HG02840 (cell line): ENCODE measurements around the gene SAMD11.

Source experiments
- ATAC-seq: cut with Tn5 transposase; IDR thresholded peaks from one replicate; pipeline ENCODE4 v1.9.1; 2021; ENCODE audit warnings: mild to moderate bottlenecking, moderate library complexity, moderate number of reproducible peaks; ENCODE audit not compliant: unreplicated experiment, low FRiP score

Gene SAMD11

DNA sequence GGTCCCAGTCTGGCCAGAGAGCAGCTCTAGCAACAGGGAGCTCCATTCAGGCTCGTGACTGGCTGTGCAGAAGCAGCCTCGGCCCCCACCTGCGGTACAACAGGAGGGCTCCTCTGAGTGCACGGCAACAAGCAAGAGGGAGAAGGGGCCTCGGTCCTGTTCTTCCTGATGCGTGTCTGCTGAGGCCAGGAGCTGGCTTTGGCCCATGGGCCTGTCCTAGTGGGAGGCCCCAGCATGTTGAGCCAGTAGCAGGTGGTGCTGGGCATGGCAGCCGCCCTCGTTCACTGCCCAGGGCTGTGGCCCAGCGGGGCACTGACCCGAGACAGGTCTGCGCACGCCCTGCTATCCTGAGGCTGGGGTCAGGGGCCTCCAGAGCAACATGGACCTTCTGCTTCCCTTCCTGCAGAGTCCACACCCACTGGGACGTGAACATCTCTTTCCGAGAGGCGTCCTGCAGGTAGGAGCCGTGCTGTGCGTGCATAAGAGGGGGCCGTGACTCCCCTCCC, 7.0 kb downstream of the SAMD11 start:
- ATAC-seq: no peak

DNA sequence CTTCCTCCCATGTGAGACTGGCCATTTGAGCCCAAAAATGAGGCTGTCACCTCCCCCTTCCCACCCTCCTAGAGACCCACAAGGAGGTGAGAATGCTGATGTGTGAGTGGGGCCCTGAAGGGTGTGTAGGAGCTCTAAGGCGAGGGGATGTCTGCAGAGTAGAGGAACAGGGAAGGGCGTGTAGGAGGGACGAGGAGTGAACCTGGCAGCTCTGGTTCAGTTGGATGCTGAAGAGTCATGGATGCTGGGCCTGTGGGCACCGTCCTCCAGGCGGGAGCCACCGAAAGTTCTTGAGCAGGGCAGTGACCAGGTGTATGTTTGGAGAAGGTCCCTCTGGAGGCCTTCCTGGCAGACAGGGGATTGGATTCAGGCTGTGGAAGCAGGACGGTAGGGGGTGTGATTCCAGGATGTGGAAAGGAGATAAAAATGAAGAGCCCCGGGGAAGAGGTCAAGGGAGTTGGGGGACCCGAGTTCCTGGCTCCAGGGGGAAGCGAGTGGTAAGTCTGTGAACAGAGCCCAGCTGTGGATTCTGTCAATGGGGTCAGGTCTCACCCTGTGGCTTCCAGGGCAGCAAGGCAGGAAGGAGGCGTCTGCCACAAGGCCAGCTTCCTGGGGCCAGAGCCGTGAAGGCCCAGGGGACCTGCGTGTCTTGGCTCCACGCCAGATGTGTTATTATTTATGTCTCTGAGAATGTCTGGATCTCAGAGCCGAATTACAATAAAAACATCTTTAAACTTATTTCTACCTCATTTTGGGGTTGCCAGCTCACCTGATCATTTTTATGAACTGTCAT, 7.9 kb downstream of the SAMD11 start:
- ATAC-seq: no peak

DNA sequence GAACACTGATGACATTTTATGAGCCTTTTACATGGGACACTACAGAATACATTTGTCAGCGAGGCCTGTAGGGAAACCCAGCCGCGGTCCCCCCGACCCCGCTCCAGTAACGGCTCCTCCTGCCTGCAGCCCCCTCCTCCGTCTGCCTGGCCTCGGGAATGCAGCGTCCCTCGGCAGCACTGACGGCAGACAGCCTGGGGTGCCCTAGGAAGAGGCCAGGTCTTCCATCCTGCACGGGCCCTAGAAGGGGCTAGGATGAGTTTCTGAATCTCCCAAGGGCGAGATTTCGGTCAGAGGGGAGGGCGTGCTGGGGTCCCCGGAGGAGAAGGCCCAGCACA, 8.4 kb downstream of the SAMD11 start:
- ATAC-seq: no peak

DNA sequence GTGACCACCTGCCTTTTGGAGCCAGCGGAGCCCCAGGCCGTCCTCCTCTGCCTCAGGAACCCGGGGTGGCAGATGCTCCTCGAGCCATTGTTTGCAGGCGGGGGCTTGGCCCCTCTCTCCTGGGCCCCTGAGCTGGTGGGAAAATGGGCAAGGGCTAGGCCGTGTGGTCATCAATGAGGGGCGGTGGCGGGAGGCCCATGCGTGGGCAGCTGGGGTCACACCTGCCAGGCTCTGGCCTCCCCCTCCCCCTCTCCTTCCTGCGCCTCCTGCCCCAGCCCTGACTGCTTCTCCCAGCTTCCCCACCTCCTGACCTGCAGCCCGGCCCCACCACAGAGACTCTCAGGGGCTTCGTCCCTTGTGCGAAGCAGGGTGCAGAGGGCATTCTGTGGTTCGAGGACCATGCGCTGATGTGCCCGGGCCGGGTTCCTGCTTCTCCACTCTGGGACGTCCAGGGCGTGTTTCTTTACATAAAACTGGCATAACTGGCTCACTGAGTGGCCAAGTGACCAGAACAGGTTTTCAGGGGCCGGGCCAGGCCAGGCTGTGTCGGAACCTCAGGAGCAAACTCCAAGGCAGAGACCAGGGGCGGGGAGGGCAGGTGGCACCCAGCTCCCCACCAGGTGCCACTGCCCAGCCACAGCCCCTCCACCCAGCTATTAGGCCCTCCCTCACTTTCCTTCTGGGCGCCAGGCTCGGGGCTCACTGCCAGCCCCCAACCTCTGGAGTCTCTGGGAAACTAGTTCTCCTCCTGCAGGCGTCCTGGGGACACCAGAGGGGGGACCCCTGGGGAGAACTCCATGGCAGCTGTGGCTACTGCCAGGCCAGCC, 9.3 kb downstream of the SAMD11 start:
- no peak for ATAC-seq

DNA sequence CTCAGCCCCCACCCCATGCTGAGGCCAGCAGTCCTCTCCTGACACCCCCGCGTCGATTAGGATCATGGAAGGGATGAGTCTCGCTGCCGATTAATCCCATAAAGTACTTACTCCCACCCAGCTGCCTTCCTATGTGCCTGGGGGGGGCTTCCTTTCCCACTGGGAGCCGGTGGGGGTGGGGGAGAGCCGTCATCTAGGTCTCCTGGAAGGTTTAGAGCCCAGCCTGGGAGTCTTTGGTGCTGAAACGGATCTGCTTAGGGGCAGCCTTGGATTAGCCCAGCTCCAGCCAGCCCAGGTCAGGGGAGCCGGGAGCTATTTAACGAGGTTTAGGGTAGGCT, 9.8 kb downstream of the SAMD11 start:
- ATAC-seq: no peak

DNA sequence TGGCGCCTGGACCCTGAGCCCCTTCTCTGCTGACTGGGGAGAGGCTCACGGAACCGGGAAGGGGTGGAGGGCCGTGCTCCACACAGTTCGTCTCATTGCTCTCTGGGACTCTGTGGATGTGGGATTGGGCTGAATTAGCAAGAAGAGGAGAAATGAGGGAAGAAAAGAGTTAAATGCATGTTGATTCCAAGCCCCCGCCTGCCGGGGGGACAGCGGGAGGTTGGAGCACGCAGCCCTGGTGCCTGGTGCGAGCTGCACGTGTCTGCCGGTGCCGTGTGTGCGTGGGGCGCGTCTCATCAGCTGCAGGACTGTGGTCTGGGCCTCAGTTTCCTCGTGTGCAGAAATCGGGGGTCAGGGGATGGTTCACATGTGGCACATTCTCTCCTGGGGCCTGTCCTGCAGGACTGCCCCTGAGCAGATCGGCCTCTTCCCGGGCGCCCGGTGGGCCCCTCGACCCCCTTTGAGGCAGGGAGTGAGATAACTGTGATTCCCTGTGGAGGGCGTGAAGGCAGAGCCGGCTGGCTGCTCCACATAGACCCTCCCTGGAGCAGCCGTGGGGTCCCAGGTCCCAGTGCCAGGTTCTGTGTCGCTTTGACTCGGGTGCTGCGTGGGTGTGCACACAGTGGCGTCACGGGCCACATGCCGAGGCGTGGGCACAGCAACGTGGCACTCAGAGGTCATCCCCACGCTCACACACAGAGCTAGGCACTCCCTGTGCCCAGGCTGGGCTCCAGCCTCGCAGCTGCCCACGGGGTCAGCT, 11.4 kb downstream of the SAMD11 start:
- ATAC-seq: no peak

DNA sequence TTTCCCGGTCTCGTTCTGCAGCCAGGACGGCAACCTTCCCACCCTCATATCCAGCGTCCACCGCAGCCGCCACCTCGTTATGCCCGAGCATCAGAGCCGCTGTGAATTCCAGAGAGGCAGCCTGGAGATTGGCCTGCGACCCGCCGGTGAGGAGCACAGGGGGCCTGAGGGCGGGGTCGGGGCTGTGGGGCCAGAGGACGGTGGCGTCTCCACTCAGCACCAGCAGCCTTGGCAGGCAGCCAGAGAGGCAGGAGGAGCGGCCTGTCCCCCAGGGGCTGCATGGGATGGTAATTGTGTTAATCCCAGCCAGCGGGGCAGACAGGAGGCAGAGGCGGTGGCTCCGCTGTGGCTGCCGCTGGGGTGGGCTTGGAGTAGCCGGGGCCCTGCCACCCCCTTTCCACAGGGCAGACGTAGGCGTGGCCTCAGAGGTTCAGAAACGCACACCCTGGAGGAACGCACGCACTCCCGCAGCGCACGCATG, 12.1 kb downstream of the SAMD11 start:
- ATAC-seq: no peak

DNA sequence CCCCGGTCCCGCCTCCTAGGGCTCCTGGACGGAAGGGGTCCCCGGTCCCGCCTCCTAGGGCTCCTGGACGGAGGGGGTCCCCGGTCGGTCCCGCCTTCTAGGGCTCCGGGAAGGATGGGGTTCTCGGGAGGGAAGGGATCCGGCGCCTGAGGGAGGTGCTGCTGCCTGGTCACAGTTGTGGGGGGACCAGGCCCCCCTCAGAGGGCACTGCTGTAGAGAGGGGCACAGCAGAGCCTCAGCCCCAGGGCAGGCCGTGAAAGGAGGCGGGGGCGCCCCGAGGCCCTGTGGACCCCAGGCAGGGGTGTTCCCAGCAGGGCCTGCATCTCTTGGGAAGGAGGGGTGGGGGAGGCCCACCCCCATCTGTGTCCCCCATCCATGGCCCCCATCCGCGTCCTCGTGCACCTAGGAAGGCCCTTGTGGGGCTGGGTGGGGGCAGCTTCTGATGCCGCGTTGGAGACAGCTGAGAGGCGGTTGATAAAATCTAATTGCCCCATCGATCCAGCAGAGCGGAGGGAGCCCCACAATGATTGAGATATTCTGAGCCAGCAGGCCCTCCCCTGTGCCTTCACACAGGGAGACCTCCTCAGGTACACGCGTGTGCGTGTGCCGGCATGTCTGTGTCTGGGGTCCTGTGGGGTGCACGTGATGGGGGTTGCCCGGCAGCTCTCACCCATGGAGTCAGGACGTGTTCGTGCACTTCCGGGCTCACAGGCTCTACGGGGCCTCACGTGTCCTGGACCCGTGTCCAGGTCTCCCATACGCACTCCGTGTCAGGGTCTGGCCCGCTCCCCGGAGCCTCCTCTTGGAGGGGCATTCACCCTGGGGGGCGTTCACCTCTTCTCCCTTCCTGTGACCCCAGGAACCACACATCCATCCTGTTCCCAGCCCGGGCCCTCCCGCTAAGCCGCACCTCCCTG, 12.9 kb downstream of the SAMD11 start:
- ATAC-seq: no peak

DNA sequence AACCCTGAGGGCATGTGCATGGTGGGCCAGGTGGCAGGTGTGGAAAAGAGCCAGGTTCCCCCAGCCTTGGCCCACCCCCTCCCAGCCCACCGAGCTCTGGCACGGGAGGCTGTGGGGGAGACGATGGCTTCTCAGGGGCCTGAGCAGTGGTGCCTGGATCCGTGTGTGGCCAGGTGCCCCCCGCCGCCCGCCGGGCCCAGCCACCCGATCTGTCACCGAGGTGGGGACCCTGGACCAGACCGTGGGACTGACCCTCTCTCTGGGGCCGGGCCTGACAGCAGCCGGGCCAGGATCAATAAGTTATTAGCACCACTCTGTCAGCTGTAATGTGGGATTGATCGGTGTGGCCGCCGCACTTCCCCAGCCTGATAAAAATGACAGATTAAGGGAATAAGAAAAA, 13.8 kb downstream of the SAMD11 start:
- ATAC-seq: no peak

DNA sequence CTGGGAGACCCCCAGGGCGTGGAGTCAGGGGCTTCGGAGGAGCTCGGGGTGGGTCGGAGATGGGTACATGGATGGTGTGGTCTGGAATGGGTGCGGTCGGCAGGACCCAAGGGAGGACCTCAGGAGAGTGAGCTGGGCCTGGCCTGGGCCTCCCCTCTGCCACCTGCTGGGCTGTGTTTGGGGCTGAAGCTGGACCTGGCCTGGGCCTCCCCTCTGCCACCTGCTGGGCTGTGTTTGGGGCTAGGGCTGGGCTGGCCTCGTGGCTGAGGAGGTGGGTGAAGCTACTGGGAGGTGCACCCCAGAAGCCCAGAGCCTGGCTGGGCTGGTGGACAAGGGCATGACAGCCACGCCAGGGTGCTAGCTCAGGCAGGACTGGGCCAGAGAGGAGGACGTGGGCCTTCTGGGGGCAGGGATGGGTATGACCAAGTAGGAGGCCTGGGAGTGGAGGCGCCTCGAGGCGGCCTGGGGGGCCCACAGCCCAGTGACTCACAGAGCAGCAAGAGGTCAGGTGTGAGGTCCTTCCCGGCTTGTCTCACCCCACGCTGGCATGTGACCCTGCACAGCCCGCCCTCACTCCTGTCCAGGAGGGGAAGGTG, 14.5 kb downstream of the SAMD11 start:
- no peak for ATAC-seq

DNA sequence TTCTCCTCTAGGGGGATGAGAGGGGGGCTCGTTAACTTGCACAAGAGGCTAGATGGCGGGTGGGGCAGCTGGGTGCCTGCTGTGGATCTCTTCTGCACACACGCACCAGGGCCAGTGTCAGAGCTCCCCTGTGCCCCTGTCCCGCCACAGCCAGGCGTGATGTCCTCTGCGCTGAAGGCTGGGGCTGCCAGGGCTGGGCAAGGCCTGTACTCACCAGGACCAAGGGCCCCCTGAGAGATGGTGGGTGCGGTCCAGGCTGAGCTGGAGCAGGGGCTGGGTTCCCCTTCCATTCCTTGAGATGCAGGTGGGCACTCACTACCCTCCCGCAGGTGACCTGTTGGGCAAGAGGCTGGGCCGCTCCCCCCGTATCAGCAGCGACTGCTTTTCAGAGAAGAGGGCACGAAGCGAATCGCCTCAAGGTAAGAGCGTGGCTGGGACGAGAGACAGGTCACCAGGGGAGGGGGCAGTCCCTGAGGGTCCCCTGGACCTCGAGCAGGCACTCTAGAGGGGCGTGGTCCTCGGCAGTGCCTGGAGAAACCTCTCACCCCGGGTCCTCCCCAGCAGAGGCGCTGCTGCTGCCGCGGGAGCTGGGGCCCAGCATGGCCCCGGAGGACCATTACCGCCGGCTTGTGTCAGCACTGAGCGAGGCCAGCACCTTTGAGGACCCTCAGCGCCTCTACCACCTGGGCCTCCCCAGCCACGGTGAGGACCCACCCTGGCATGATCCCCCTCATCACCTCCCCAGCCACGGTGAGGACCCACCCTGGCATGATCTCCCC, 15.2 kb downstream of the SAMD11 start:
- ATAC-seq: no peak

DNA sequence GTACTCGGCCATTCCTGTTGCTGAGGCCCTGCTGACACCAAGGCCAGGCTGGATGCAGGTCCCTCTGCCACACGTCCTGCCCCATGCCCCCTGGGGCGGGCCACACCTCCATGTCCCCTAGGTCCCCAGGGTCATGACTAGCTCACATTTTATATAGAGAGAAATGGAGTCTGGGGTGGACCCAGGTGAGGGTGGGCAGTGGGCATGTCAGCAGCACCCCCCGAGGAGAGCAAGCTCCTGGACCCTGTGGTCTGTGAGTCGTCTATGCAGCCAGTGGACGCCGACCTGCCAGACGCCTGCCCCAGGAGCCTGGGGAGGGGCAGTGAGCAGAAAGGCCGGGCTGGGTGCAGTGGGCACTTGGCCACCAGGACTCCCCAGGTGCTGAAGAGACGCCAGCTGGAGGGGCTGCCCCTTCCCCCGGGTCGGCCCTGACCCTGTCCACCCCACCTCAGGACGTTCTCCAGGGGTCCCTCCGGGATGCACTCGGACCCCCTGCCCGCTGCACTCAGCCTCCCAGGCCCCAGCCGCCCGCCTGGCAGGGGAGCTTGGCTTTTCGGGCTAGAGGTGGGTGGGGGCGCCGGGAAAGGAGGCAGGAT, 15.9 kb downstream of the SAMD11 start:
- ATAC-seq: no peak

DNA sequence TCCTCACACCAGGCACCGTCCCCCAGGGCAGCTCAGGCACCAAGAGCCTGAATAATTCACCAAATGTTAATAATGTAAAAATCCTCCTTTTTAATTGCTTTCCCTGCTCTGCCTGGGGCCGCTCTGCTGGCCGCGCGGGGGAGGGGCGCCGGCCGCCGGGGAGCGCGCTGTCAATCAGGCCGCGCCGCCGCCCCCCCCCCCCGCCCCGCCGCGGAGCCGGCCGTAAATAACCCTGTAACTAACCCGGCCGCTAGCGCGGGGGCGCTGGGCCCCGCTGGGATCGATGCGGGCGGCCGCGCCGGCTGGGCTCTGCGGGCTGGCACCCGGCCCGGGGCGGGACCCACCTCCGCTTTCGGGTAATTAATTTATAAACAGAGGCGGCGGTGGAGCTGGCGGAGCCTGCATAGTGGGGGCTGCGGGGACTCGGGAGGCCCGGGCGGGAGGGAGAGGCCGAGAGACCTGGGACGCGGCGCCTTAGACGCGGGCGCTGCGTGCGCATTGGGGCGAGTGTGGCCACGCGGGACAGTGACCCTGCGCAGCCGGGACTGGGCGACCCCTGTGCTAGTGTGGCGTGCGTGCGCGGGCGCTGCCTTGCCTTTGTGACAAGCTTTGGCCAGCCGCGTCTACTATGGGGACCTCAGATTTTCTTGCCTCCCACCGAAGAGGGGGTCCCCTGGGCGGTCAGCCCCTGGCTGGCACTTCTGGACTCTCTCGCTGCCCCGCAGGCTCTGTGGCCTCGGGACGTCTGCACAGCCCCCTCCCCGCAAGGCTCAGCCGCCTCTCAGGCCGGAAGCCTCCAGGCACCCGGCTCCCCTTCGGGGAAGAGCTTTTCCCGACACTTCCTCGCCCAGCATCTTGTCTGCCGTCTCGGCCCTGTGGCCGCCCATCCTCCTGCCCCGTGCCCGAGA, 16.6 kb downstream of the SAMD11 start:
- no peak for ATAC-seq

DNA sequence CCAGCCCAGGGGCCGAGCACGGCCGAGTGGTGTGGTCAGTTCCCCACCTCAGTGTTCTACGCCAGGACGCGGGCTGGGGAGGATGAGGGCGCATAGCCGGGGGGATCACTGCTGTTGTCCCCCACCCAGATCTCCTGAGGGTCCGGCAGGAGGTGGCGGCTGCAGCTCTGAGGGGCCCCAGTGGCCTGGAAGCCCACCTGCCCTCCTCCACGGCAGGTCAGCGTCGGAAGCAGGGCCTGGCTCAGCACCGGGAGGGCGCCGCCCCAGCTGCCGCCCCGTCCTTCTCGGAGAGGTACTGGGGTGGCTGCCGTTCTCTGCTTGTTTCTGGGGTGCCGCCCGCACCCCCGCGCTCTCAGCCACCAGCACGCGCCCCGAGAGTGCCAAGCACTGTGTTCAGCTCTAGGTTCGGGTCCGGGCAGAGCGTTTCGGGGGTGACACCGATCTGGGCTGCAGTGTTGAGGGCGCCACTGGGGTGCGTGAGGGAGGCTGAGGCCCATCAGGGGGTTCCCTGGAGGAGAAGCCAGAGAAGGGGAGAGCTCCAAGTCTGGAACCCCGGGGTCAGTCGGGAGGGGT, 17.4 kb downstream of the SAMD11 start:
- no peak for ATAC-seq

DNA sequence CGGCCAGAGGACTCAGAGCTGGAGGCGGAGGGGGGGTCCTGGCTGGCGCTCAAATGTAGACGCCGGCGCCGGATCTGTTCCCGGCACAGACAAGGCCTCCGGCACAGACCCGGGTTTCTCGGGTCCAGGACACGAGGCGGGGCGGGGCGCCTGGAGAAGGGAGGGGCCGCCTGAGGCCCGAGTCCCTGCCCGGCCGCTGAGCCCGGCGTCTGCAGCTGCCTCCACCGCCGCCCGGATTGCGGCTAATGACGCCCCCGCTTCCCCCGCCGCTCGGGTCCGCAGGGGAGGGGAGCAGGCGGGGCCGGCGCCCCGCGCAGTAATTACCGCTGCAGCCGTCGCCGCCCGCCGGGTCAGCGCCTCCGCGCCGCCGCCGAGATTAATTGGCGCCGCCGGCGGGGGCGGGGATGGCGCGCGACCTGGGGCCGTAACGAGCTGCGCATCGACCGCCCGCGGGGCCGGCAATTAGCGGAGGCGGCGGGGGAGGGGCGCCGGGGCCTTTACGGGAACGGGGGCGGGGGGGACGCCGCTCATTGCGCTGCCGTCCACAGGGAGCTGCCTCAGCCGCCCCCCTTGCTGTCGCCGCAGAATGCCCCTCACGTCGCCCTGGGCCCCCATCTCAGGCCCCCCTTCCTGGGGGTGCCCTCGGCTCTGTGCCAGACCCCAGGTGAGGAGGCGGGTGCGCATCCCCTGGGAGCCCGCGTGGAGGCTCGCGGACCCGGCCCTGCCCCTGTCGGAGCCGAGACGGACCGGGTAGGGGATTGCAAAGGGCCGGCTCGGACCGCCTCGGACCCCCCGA, 18.1 kb downstream of the SAMD11 start:
- no peak for ATAC-seq

DNA sequence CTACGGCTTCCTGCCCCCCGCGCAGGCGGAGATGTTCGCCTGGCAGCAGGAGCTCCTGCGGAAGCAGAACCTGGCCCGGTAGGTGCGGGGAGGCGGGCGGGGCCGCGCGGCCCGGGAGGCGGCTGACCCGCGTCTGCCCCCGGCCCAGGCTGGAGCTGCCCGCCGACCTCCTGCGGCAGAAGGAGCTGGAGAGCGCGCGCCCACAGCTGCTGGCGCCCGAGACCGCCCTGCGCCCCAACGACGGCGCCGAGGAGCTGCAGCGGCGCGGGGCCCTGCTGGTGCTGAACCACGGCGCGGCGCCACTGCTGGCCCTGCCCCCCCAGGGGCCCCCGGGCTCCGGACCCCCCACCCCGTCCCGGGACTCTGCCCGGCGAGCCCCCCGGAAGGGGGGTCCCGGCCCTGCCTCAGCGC, 18.7 kb downstream of the SAMD11 start:
- no peak for ATAC-seq
